Uterus (tissue), 2 donors: Measurements from ENCODE around the gene TMTC3.

Source experiments
- POLR2A ChIP-seq, 2 donors: fragments of 450-650 bp; IDR thresholded peaks; one replicate each; pipeline ENCODE4 v1.6.1; 2016; ENCODE audit warnings: antibody characterized with exemption in 2 of 2, mild to moderate bottlenecking in 1 of 2, moderate library complexity in 1 of 2
- TF ChIP-seq, protein P1 (sequence below), 4 experiments: fragments of 200-600 bp in 2 of 4; fragments of 450-650 bp in 2 of 4; sonication (generic) in 2 of 4; IDR thresholded peaks; one replicate each; pipeline ENCODE4 v1.5.1; 2016 to 2019; ENCODE audit warnings: antibody characterized with exemption in 4 of 4, mild to moderate bottlenecking in 2 of 4, moderate library complexity in 1 of 4

DNA sequence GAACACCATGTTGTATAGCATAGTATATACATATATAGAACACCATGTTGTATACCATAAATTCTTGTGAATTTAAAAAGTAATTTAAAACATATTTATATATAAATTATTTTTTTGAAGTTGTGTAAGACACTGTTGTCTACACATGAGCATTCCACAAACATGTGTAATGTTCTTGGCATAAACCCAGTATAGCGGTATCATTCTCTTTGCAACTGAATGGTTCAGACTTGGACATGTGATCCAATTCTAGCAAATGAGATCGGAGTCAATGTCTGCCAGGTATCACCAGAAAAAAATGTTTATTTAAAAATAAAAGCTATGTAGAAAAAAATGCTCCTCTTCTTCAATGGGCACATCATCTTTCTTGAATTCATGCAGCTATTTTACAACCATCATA, 34.1 kb upstream of the TMTC3 start:
- TF ChIP-seq, protein P1, sequence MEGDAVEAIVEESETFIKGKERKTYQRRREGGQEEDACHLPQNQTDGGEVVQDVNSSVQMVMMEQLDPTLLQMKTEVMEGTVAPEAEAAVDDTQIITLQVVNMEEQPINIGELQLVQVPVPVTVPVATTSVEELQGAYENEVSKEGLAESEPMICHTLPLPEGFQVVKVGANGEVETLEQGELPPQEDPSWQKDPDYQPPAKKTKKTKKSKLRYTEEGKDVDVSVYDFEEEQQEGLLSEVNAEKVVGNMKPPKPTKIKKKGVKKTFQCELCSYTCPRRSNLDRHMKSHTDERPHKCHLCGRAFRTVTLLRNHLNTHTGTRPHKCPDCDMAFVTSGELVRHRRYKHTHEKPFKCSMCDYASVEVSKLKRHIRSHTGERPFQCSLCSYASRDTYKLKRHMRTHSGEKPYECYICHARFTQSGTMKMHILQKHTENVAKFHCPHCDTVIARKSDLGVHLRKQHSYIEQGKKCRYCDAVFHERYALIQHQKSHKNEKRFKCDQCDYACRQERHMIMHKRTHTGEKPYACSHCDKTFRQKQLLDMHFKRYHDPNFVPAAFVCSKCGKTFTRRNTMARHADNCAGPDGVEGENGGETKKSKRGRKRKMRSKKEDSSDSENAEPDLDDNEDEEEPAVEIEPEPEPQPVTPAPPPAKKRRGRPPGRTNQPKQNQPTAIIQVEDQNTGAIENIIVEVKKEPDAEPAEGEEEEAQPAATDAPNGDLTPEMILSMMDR (IDR thresholded peaks at IDR 0.05): no peak
- TF ChIP-seq POLR2A (IDR thresholded peaks at IDR 0.05): no peak
